Renal pelvis (tissue), 4 donors: ENCODE data around the gene CDRT4. TPM values are rescaled to one million over a fixed set of nuclear protein-coding genes. Genes with fewer than 3 reads are reported as not detected.

Experiments
- DNase-seq: peaks from one replicate; pipeline ENCODE4 v3.0.0-alpha.2; 2013
- polyA plus RNA-seq, 3 donors: library from polyadenylated mRNA; unstranded; fragments of 120-200 nt; gene quantifications; one replicate each; pipeline ENCODE4 v1.2.1, GENCODE V29; 2013; ENCODE audit not compliant: insufficient read length in 3 of 3

Gene CDRT4
- polyA plus RNA-seq, 3 donors: 3.4 to 15.2 (median 7.8) TPM

DNA sequence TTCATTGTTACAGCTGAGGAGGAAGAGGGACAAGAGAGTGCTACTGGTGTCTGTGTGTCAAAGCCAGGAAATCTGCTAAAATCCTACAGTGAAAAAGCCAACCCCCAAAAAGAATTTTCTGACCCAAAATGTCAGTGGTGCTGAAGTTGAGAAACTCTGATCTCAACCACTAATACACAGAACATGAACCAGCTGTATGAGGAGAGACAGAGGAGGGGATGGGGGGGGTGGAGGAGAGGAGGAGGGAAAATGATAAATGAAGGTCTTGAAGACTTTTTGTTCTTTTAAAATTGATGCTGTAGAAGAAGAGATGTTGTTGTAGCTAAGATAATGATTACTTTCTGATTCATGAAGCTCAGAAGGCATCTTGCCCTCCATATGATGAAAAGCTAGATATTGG is 27.4 kb upstream of the CDRT4 start:
- DNase-seq: no peak

DNA sequence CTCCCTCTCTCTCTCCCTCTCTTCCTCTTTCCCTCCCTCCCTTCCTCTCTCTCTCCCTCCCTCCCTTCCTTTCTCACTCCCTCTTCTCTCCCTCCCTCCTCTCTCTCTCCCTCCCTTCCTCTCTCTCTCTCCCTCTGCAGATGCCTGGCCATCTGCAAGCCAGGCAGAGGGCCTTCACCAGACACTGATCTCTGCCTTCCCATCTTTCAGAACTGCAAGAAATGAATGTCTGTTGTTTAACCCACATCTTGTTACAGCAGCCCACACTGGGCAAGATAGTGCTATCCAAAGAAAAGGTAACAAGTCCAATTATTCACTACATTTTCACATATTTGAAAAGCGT is 26.2 kb upstream of the CDRT4 start:
- no peak for DNase-seq

DNA sequence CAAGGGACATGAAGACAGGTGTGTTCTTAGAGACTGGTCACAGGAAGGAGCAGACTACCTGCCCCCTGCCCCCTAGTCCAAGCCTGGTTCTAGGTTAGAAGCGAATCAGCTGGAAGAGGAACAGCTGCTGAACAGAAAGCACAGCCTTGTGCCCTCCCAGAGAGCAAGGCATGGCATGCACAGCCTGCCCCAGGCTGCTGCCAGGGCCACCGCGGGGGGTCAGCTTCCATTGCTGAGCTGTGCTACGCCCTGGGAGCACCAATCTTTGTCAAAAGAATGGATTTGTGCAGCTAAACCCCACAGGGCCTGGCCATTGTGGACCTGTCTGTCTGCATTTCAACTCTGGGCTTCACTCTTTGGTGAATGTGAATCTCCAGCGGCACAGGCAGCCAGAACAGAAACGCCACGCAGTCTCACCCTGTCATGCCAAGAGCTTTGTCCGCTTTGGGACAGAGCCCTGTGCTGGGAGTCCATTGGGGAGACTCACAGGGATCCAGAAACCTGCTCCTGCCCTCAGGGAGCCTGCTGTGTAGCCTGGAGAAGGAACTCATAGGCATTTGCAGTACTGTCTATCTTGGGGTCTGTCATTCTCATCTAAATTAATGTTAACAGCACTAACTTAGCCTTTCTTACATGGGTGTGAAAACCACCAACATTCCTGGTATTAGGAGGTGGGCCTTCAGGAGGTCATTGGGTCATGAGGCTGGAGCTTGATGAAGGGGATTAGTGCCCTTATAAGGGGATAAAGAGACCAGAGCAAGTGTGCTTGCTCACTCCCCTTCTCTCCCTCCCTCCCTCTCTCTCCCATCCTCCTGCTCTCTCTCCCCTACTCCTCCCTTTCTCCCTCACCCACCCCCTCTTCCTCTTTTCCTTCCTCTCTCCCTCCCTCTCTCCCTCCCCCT is 25.6 kb upstream of the CDRT4 start:
- DNase-seq: no peak

DNA sequence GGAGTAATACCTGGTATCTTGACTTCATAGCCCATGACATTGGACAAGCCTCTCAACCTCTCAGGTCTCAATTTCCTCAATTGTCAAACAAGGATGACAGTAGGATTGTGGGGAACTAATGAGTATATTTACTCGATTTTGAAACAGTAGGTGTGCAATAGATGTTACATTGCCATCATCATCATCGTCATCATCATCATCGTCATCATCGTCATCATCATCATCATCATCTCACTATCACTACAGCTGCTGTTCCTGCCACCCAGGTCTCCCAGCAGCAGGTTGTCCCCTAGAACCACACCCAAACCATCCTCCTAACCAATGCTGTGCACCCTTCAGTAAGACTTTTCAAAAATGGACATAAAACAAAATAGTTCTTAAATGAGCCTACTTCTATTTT is 24.8 kb upstream of the CDRT4 start:
- DNase-seq: no peak

DNA sequence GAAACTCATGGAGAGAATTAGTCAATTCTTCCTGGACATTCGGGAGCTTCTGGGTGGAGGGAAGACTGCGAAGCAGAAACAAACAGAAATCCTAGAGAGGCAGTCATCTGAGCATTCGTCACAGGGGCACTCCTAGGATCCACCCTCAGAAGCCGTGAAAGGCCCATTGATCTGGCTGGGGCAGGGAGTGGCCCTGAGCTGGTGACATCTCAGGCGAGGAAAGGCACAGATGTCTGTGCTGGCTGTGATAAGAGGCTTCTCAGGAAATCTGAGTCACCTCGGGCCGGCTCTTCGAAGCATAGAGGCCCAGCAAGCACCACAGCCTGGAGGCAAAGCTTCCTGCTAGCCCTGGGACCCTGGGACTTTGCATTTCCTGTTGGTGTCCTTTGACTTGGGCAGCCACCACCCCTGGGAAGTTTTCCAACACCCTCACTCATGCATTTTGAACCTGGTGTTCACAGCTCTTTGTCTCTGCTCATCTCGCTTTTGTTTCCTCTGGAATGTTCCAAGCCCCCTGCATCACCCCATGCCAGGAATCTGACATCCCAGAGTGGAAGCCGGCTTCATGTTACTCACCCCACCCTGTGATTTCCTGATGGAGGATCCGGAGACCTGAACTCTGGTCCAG is 23.3 kb upstream of the CDRT4 start:
- DNase-seq: no peak

DNA sequence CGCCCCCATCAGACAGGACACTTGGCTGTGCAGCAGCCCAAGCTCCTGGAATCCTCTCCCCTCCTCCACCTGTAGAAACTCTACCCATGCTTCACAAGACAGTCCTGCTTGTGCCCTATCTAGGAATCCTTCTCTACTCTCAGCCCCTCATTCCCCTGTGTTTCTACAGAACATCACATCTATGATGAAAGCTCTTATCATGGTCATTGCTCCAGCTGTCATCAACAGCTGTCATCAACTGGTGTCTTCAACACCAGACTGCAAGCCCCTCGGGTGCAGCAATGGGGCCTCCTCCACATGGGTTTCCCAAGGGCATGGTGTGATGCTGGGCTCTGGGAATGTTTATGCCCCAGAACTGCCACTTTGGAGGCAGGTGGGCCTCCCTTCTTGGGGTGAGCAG is 21.1 kb upstream of the CDRT4 start:
- no peak for DNase-seq

DNA sequence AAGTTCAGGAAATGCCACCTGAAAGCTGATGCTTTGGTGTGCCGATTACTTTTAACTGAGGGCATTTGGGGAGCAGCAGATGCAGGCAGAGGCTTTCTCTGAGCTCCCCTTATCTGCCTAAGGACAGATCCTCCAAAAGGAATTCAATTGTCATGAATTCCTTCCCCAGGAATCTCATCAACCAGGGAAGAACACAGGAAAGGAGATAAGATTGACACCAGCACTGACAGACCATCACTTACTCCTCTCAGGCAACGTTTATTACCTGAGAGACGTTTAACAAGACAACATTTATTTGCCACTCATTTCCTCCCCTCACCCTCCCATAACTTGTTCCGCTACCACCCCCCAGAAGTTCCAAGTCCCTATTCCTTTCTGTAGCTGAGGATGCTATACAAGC is 17.6 kb upstream of the CDRT4 start:
- DNase-seq: no peak

DNA sequence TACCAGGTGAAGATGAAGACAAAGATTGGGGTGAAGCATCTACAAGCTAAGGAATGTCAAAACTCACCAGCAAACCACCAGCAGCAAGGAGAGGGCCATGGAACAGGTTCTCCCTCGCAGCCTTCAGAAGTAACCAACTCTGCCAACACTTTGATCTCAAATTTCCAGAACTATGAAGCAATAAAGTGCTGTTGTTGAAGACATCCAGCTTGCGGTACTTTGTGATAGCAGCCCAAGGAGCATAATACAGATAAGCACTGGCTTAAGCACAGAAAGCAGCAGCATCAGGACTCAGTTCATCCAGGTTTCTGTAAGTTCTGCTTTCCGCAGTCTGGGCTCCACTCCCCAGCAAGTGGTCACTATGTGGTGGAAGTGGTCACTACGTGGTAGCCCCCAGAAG is 16.0 kb upstream of the CDRT4 start:
- DNase-seq: no peak

DNA sequence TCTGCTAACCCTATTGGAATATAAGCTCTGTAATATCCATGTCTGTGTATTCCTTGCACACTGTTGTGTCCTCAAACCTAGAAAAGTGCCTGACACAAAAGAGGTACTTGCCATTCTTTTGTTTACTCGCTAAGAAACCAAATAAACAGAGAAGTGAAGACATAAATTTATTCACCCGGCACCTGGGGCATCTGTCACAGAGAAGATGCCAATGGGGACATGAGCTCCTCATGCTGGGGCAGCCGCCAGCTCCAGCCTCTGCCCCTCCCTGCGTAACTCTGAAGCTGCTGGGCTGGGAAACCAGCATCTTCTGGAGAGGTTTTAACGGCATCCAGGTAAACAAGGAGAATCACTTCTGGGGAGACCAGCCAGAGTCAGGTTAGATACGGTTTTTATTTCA is 15.1 kb upstream of the CDRT4 start:
- DNase-seq: no peak

DNA sequence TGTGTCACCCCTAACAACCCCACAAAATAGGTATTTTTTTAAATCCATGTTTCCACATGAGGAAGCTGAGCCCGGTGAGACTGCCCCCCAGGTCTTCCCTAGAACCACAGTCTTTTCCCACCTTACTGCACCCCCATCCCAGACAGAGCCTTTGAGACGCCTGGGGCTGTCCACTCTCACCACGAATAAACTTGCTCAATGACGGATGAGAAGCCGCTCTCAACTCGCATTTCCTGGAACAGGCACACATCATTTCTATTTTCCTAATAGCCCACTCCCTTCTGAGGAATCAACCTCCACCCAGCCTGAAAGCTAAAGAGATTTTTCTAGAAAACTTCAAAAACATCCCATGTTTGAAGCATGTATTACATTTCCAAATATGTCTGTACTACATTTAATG is 14.1 kb upstream of the CDRT4 start:
- no peak for DNase-seq

DNA sequence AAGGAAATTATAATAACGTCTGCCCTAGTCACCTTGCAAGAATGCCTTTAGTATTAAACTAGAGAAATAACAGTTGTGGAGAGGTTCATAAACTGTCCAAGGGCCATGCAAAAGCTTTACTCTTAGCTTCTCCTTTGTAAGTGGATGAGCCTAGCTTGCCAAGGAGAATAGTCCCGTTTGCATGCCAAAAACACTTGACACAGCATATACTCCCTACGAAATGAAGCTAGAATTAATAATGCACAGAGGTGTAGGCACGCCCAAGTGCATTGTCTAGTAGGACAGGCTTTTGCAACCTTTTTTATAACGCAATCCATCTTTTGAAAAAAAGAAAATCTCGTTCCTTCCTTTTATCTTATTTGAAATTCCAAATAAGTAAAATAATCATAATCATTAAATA is 12.8 kb upstream of the CDRT4 start:
- no peak for DNase-seq

DNA sequence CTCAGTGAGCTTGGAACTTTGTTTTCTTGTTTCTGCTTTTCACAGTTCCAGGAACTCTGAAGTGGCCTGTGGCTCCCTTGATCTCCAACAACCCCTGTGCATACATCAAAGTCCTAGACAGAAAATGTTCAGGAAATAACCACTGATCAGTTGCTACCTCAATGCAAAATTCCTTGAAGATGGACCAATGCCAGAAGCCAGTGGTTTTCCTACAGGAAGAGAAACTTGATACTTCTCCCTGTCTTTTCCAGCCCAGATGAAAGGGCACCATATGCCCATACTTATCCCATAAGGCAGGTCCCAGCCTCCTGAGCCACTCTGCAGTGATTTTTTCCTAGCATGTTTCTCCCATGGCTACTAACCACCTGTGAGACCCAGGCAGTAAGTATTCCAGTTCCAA is 12.3 kb upstream of the CDRT4 start:
- no peak for DNase-seq

DNA sequence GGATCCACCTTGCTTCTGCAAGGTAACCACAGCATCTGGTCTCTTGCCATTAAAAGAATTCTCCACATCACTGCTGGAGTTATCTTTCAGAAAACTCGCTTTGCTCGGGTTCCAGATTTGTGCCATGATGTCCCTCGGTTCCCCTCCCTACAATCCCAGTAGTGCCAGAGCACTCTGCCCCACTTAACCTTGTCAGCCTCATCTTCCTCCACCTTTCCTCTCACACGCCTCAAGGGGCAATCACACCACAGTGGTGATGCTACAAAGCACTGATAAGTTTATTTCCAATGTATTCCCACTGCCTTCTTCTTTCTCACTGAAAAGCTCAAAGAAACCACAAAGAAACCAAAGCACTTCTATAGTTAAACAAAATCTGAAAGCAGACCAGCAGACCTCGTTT is 11.4 kb upstream of the CDRT4 start:
- no peak for DNase-seq

DNA sequence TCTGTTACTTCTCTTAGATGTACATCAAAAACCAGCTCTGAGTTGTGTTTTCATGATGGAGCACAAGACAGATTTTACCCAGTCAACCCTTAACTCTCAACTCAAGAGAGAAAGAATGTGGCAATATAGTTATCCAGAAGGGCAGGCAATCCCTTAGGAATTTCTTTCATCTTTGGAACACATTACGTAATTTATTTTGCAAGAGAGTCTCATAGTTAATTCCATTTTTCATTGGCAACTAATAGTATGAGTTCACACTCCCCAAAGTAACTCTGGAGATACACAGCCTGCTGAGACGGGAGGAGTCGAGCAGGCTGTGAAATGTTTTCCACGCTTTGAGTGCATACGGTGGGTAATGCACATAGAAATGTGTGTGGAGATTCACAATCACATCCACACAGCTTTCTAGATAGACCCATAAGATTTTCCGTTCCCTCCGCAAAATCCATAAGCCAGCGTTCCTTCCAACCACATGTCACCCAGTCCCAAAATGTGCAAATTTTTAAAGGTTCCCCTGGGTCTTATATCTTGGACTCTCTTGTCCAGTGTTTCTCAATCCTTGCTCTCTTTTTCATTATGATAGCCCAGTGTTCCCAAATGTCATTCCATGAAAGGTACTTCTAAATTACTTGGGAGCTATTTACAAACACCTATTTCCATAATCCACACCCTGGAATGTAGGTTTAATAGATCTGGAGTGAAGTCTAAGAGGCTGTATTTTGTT is 8.4 kb upstream of the CDRT4 start:
- DNase-seq: no peak

DNA sequence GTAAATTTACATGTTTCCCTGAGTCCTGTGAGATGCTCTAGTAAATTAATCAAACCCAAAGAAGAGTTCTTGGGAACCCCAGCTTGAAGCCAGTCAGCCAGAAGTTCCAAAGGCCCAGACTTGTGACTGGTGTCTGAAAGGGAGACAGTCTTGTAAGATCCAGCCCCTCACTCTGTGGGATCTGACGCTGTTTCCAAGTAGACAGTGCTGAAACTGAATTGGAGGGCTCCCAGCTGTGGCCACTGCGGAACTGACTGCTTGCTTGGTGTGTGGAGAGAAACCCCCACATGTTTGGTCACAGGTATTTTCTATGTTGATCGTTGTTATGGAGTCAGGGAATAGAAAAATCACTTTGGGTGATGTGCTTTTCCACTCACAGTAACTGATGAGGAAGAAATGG is 5.5 kb upstream of the CDRT4 start:
- no peak for DNase-seq

DNA sequence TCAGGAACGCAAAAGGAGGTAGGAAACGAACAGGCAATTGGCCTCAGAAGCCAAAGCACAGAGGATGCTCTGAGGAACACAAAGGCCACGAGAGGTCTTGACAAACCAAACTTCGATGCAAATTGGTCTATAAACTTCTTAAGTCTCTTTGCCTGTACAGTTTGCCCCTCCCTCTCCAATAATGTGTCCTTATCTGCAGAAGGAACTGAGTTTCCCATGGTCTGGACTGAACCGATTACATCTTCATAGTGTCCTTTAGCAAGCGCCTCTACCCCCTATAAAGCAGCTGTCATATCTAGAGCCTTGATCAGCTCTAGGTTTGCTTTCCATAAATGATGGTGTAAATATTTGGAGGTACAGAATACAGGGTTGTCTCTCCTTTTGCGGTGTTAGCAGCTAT is 3.1 kb upstream of the CDRT4 start:
- DNase-seq: no peak

DNA sequence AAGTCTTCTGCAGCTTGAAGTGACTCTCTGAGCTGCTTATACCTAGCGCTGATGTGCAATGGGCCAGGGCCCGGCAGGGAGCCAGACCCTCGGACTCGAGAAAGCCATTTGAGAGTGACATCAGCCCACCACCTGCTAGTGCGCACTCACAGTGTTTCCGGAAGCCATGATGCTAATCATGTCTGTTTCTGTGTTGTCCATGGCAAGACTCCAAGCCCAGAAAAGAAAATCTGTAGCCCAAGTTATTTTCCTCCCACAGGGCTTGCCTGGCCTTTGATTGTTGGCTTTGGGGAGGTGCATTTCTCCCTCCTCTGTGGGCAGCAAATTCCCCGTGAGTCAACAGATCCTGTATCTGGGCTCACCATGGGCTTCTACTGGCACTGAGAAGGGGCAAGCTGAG is 1.8 kb upstream of the CDRT4 start:
- DNase-seq: no peak

DNA sequence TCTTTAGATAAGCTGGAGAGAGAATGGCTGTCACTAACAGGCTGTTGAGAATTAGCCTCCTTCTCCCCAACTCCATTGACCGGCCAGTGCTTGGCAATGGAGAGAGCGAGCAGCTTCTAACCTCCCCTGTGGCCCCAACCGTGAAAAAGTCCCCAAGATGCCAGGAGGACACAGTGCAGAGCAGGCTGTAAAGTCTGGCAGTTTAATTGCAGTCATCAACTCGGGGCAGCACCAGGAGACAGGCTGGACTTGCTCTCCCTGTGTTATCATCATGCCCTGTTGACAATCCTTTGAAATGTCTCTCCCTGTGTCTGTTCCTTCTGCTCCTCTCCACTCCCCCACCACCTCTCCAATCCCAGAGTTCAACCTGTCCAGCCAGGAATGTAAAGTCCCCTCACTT is 705 bp upstream of the CDRT4 start:
- no peak for DNase-seq

DNA sequence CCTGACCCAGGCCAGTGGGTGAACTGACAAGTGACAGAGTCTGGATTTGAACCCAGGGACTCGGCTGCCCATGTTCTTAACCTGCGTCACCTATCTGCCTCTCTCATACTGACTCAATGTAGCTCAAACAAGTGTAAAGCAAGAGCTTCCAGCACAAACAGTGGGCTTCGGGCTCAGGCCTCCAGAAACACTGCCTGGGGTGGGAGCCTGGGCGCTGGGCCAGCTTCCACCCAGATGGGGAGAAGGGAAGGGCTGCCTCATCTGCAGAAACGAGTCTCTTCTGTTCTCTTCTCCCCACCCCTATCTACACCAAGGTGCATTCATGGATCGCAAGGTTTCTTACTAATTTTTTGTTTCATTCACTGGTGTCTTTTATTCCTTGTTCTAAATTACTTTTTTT is 1.3 kb downstream of the CDRT4 start:
- no peak for DNase-seq

DNA sequence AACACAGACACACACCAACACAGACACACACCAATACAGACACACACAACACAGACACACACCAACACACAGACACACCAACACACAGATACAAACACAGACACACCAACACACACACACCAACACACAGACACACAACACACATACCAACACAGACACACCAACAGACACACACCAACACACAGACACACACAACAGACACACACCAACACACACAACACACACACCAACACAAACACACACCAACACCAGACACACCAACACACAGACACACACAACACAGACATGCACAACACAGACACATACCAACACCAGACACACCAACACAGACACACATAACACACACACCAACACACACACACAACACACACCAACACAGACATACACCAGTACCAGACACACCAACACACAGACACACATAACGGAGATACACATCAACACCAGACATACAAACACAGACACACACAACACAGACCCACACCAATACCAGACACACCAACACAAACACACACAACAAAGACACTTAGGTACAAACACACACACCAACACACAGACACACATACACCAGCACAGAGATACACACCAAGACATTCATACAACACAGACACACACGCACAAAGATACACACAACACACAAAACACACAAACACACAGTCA is 2.2 kb downstream of the CDRT4 start:
- no peak for DNase-seq

DNA sequence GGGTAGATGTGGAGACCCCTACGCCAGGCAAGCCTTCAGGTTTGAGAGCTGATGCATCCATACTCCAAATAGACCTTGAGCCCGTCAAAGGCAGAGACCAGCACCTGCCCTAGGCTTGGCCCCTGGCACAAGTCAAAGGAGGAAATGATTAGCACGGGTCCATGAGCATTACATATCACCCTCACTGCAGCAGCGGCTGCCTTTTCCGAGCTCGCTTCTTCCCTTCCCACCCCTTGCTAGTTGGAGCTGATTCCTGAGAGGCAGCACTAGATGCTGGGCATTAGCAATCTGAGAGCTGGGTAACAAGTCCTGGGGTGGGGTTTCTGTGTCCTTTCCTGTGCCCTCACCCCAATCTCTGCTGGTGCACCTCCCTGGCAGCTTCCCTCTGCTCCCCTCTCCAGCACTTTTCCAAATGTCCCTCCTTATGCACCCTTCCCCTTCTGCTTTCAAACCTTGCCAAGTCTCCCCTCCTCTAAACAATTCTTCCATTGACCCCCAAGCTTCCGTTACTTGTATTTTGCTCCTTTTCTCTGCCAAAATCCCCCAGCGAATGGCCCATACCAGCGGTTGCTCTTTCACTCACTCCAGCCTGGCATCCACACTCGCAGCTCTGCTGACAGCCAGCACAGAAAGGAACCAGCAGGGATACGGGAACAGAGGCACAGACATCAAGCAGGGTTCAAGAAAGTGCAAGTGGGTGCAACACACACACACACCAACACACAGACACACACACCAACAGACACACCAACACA is 3.0 kb downstream of the CDRT4 start:
- DNase-seq: no peak
